Measurements from ENCODE around the gene NPTX2.

NPTX2 gene

DNA sequence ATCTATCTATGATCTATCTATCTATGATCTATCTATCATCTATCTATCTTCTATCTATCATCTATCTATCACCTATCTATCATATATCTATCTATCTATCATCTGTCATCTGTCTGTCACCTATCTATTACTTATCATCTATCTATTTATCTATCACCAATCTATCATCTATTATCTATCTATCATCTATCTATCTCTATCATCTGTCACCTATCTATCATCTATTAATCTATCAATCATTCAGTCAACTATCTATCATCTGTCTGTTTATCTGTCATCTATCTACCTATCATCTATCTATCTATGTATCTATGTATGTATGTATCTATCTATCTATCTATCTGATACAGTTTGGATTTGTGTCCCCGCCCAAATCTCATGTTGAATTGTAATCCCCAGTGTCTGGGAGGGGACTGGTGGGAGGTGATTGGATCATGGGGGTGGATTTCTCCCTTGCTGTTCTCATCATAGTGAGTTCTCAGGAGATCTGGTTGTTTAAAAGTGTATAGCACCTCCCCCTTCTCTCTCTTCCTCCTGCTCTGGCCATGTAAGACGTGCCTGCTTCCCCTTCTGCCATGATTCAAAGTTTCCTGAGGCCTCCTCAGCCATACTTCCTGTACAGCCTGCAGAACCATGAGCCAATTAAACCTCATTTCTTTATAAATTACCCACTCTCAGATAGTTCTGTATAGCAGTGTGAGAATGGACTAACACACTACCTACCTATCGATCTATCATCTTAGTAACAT is 37.6 kb downstream of the NPTX2 start:
- no peak for DNase-seq

DNA sequence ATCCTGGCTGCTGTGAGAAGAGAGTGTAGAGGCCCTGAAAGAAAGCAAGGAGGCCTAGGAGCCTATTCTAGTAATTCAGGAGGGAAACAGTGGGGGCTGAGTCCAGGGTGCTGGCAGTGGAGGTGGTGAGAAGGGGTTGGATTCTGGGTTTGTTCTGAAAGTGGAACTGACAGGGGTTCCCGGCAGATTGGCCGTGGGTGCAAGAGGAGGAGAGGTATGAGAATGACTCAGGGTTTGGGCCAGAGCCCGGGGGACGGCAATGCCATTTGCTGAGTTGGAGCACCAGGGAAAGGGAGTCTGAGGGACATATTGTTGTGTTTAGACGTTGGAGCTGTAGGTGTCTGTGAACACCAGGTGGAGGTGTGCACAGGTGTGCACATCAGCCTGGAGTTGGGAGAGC is 38.5 kb downstream of the NPTX2 start:
- no peak for DNase-seq

DNA sequence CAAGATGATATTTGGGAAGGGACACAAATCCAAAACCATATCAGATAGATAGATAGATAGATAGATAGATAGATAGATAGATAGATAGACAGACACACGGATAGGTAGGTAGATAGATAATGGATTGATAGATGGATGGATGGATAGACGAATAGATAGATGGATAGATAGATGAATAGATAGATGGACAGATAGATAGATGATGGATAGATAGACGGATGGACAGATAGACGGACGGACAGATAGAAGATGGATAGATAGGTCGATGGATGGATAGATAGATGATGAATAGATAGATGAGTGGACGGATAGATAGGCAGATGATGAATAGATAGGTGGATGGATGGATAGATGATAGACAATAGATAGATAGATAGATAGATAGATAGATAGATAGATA is 39.8 kb downstream of the NPTX2 start:
- DNase-seq = no peak

DNA sequence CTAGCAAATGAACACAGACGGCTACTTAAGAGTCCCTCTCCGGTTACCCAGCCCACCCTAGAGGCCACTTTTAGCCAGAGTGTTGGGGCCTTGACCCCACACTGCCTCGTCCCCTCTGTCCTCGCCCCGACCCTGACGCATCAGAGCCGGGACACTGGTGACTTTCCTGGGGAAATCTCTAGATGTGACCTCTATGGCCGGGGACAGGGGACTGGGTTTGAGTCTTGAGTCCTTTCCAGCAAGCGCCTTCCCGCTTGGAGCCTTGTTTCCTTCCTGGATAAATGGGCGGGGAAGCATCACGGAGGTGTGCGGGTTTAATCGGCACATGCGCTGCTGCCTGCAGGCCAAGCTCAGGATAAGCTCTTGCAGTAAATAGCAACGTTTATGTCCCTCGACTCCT is 40.7 kb downstream of the NPTX2 start:
- no peak for DNase-seq

DNA sequence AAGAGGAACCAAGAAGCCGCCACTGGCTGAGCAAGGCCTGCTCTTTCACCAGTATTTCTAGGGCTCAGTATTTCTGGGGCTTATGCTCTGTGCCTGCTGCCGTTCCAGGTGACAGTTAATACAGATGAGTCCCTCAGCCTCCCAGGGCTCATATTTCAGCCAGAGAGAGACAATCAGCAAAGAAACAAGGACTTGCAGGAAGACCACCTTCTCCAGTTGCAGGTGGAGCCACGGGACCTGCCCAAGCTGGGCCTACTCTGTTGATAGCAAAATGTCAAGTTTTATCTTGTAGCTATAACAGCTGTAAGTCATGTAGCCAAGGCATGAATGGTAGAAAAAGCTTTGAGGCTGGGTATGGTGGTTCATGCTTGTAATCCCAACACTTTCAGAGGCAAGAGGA is 42.7 kb downstream of the NPTX2 start:
- DNase-seq = no peak

DNA sequence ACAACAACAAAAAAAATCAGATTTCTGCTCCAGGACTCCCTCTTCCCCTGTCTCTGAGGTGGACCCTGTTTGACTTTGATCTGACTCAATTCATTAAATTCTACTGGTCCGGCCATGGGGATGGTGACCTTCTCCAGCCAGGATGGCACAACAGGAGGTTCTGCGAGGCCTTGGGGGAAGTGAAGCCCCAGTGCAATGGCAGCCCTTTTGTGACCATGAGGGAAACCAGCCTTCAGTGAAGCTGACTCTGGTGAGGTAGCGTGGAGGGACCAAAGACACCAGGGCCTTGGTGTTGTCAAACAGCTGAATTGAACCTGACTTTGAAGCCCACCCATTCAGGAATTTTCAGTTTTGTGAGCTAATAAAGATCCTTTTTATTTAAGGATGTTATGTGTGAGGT is 44.5 kb downstream of the NPTX2 start:
- no peak for DNase-seq

DNA sequence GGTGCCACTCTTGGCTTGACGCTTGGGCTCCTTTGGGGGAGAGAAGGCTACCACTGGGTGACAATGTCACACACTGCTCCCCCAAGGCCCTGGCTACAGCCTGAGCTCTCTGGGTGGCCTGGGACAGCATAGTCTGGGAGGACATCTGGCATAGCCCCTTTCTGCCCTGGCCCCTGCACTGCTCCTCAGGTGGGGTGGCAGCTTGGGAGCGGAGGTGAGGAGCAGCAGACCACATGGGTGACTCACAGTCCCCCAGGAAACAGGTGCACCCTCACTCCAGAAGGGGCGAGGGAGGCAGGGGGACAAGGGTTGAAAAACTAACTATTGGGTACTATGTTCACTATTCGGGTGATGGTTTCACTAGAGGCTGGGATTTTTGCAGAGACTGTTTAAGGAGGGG is 45.2 kb downstream of the NPTX2 start:
- no peak for DNase-seq

DNA sequence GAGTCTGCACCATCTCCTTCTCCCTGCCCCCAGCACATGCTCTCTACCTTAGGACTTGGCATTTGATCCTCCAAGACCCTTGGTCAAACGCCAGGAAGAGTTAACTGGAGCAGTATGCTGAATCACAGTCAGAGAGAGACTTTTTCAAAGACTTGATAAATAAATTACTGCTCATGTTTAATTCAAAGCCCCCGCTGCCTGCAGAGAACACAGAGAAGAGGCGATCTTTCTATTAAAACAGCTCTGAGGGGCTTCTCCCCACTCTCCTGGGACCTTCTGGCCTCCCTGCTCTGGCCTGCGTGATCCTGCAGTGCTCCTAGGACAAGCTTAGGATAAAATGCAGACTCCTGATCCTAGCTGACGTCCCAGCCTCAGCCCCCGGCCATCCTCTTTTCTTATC is 47.8 kb downstream of the NPTX2 start:
- DNase-seq = no peak

DNA sequence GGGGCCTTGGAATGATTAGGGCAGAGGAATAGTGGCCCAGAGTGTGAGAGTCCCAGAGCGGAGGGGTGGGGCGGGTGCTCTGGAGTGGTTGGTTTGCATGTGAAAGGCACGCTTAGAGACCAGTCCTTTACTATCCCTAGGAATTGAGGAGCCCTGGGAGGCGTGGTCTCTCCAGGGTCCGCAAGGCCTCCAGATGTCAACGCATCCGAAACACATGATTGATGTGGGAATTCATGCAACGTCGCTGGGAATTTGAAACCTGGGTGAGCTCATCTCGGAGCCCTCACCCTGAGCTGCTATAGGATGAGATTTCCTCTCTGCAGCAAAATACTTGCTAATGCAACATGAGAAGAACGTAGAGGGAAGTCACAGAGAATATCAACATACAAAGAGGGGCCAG is 51.2 kb downstream of the NPTX2 start:
- no peak for DNase-seq

DNA sequence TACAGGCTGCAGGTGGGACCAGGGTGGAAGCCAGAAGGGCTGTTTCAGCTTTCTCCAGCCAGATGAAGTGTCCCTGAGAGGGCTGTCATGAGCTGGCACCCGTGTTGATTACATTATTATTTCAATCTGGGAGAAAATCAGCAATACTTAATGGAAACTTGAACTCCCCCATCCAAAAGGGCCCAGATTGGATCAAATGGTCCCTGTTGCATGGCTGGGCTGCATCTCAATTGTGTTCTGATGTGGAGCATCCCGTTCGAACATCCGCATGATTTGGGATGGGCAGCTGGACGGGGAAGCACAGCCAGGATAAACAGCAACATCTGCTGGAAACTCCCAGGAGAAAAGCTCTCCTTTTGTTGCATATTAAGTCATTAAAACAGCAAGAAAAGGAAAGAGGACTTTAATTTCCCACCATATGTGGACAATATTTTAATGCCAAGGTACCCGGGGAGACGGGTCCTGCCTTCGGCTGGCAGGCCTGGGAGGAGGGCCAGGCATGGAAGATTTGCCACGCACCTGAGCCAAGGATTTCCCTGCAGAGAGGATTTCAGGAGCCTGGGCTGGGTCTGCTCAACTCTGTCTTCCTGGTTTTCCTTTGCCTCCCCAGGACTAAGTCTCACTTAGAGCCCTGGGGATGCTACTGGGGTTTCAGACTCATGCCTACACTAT is 52.4 kb downstream of the NPTX2 start:
- DNase-seq = no peak

DNA sequence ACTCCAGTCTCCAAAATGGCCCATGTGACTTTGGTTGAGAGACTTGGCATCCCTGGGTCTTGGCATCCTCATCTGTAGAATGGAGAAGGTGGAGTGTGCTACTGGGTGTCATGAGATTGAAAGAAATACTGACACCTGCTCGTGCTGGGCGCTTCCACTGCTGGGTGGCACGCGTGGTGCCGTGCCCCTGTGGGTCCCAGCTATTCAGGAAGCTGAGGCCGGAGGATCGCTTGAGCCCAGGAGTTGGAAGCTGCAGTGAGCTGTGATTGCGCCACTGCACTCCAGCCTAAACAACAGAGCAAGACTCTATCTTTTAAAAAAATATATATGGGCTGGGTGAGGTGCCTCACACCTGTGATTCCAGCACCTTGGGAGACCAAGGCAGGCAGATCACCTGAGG is 53.1 kb downstream of the NPTX2 start:
- DNase-seq = no peak

DNA sequence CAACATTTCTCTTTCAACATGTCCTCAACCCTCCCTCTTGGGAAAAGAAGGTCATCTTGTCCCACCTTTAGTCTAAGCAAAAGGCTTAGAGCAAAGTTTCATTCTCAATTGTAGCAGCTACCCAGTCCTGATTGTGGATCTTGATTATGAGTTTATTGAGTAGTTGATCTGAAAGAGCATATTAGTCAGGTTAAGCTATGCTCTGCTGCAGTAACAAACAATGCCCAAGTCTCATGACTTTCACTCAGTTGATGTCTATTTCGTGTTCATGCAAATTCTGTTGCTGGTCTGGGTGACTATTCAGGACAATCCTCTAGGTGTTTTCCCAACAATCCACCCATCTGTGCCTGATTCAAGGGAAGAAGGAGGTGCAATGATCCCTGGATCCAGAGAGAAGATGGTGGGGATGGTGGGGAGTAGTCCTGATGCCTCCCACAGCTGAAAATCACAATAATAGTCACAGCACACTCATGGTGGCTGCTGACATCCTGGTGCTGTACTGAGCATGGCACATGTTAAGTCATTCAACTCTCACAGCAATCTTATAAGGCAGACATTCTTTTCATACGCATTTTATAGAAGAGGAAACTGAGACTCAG is 54.7 kb downstream of the NPTX2 start:
- DNase-seq = no peak

DNA sequence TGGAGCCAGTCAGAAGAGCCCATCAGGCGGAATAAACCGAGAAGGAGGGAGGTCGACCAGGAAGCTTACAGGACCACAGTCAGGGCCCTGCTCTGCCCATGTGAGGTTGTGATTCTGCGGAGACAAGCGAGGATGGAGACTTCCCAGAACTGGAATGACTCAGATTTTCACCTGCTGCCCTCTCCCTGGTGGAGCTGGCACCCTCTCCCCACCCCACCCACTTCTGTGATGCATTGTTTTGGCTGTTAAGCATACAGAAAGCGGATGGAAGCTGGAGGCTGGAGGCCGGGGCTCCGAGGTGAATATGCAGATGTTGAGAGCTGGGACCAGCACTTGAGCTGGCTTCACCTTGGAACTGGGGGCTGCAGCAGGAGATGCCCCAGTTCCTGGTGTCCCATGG is 57.4 kb downstream of the NPTX2 start:
- no peak for DNase-seq

DNA sequence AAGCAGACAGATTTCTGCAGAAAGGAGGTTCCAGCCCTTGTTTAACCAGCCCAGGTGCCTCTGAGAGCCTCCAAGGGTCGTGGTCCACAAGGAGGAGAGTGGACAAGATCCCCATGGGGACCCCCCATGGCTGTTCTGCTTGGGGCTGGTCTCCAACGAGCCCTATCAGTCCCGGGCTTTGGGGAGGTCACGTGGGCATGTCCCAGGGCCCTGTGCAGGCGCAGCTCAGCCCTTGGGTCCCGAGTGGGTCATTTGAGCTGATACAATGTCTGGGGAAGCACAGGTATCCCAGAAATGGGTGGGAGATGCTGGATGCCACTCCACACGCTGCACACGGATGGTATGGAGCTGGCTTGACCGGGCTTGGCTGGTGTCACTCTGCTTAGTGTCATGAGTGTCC is 57.8 kb downstream of the NPTX2 start:
- no peak for DNase-seq

DNA sequence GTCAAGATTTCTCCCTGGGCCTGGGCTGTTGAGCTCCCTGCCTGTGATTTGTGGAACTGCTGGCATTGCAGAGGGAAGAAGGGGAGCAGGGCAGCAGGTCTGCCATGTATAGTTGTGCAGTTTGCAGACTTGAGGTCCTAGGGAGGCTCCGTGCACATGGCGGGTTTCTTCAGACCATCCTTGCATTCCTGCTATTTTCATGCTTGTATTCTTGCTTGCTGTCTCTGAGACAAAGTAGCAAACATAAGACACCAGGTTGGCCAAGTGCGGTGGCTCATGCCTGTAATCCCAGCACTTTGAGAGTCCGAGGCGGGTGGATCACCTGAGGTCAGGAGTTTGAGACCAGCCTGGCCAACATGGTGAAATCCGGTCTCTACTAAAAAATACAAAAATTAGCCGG is 61.1 kb downstream of the NPTX2 start:
- no peak for DNase-seq
